HG03060 (cell line): ENCODE measurements around the gene PSMD3.
"Not testable (repeated sequence)": the region's sequence is repeated elsewhere in the genome, so short reads cannot be mapped to it uniquely, and the experiment has no call there.

ENCODE experiments used
- ATAC-seq: cut with Tn5 transposase; IDR thresholded peaks from one replicate; pipeline ENCODE4 v1.9.1; 2021; ENCODE audit warnings: low read depth, moderate number of reproducible peaks; ENCODE audit not compliant: unreplicated experiment

The PSMD3 gene

GRCh38 chr17:39980351-39981206 lies at the start of gene PSMD3:
Gene PSMD3 (plus strand): TSS chr17:39980807. CDS start chr17:39980971, 164 bp downstream.
- ATAC-seq, result peak; percentile 89

DNA sequence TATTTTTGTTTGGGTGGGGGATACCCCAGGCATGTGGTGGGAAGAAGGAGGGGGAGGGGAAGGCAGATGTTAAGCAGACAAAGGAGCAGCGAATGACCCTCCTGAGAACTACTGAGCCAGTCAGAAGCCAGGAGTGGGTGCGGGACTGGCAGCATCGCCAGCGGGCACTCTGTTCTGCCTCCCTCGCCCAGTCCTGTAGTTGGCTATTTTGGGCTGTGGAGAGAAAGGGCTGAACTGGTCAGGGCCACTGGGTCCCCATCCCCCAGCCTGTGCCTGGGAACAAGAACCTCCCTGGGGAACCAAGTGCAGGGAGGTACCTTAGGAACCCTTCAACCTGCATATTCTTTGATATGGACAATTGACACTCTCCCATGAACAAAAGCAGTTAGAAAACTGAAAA lies 46.7 kb upstream of the PSMD3 start:
- no peak for ATAC-seq

DNA sequence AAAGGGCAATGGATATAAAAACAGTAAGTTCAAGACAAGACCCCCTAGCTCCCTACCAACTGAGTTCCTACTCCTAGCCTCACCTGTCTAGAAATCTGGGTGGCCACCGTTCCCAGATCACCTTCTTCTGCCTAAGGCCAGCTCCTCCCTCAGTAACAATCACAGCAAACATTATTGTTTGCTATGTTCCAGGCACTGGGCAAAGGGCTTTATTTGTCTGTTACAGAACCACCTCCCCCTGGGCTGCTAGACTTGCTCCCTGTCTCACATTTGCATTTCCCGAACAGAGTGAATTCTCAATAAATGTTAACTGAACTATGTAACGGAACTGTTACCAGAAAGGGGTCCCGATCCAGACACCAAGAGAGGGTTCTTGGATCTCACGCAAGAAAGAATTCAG lies 46.3 kb upstream of the PSMD3 start:
- no peak for ATAC-seq

DNA sequence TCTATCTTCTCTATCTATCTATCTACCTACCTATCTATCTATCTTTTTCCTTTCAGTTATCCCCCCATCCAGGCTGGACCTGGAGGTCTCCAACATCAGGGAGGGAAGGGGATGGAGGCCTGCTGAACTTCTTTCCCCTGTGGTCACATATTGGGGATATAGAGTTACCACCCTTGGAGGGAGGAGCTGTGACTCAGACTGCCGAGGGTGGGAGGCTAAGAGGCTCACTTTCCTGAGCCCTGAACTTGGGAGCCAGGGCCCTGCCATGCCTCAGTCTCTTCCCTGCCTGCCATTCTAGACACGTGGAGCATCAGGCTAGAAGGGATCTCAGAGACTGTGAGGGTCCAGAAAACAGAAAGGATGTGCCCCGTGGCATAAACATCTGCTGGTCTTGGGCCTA lies 44.7 kb upstream of the PSMD3 start:
- ATAC-seq, result no peak

DNA sequence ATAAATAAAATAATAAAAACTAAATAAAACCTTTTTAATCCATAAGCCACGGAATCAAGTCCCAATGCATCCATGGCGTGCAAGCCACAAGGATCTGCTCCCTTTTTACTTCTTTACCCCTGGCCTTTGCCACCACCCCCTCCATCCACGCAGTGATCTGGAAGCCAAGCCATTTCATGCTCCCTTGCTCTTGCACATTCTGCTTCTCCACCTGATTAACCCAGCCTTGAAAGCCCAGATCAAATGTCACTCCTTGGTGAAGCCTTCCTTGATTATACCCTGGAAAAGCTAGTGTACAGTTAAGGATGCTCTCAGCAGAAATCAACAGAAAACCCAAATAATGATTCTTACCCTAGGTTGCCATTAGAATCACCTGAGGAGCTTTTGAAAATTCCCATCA lies 43.2 kb upstream of the PSMD3 start:
- no peak for ATAC-seq

GRCh38 chr17:39938140-39938869 lies 42.3 kb upstream of the PSMD3 start:
- ATAC-seq, result no peak

- ATAC-seq, result no peak
Measured at GRCh38 chr17:39939106-39939505, 41.5 kb upstream of the PSMD3 start.

- ATAC-seq, result no peak
Measured at GRCh38 chr17:39939588-39940419, 40.8 kb upstream of the PSMD3 start.

- ATAC-seq, result no peak
Measured at GRCh38 chr17:39943702-39944392, 36.8 kb upstream of the PSMD3 start.

DNA sequence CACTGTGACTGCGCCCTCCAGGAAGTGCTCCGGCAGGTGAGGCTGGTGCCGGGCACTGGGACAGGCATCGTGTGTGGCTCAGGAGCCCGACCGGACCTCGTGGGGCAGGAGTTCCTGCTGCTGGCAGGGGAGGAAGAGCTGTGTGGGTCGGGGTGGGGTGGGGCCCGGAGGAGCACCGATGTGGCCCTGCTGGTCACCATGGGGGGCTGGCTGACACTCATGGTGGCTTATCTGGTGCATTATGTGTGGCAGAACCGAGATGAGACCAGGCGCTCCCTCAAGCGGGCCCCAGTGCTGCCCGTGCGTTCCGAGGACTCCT lies 36.3 kb upstream of the PSMD3 start:
- no peak for ATAC-seq

- no peak for ATAC-seq
Measured at GRCh38 chr17:39946551-39947330, 33.9 kb upstream of the PSMD3 start.

DNA sequence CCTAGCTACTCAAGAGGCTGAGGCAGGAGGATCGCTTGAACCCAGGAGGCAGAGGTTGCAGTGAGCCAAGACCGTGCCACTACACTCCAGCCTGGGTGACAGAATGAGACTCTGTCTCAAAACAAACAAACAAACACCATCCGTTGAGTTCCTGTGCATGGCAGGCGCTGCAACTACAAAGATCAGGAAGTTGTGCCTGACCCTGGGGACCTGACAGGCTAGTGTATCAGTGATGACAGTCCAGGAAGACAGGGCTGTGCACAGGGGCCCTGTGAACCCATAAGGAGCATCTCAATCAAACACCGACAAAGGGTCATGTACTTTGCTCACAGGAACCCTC lies 32.1 kb upstream of the PSMD3 start:
- ATAC-seq, result not testable (repeated sequence)

DNA sequence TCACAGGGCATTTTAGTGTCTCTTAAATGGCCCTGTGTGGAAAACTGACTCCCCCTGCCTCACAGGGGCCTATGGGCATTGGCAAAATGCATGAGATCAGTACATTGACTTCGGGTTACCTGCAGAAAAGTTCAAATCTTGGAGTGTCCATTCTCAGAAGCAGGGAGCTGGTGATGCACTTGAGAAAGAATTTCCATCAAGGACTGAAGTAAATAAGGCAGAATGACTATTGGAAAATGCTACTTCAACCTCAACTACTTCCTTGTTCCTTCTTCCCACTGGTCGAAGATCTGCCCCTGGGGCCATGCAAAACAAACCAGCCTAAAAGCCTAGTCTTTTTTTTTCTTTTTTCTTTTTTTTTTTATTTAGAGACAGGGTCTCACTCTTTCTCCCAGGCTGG lies 31.6 kb upstream of the PSMD3 start:
- ATAC-seq, result no peak

DNA sequence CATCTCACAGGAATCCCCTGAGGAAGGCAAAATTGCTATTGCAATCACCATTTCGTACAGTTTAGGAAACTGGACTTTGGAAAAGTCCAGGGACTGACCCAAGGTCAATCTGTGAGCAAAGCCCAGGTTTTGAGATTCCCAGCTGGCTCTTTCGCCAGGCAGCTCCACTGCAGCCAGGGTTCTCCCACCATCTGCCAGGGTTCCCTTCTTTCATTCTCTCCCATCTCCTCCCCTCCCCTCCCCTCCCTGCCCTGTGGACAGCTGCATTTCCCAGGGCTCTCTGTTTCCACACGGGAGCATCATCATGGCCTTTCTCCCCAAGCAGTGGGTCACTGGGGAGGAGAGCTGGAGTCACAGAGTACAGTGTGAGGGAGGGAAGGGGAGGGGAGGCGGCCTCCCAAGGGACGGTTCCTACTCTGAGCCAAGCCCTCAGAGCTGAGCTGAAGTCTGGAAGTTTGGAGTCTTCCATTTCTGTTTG lies 29.7 kb upstream of the PSMD3 start:
- no peak for ATAC-seq

GRCh38 chr17:39951924-39952679 lies 28.5 kb upstream of the PSMD3 start:
- no peak for ATAC-seq

GRCh38 chr17:39952680-39953470 lies 27.7 kb upstream of the PSMD3 start:
- ATAC-seq, result no peak

DNA sequence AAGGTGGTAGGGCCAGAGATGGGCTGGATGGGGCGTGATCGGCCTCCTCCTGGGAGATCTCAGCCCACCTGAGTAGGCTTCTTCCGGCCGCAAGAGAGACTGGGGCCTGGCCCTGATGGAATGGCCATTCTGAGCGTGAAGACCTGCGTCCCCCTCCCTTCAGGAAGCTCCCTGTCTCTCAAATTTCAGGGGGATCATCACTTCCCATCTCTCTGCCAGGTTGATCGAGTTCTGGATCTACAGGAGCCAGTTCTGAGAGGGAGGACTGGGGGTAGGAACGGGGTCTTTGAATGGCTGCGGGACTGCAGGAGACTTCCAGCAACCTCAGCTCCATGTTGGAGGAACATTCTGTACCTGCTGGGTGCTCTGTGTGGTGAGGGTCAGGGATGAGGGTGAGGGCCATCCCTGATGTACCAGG lies 27.1 kb upstream of the PSMD3 start:
- ATAC-seq, result no peak

DNA sequence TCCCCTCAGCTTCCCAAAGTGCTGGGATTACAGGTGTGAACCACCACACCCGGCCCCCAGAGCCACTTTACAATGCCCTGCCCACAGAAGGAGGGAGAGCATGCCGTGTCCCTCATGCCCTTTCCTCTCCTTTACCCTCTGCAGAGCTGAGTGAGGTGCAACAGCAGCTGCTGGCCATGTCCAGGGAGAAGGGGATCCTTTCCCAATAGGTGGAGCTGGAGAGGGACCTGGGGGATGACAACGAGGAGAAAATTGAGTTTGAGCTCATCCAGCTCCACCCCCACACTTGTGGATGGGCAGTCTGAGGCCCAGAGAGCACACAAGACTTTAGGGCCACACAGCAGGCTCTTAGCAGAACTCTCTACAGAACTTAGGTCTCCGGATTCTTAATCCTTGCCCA lies 25.7 kb upstream of the PSMD3 start:
- ATAC-seq, result no peak
